NCI-H2196 treated with DMSO at 0.1 percent for 48 hours (cell line): ENCODE measurements around the gene FOXA3.
A peak's percentile ranks its signal among the peaks of the same experiment; 100 is the strongest.
"Not testable (repeated sequence)": the region's sequence is repeated elsewhere in the genome, so short reads cannot be mapped to it uniquely, and the experiment has no call there.

Experiments
- DNase-seq: peaks from one replicate; lab custom pipeline; 2025; ENCODE audit not compliant: unreplicated experiment; lab: John Stamatoyannopoulos, UW

The FOXA3 gene

DNA sequence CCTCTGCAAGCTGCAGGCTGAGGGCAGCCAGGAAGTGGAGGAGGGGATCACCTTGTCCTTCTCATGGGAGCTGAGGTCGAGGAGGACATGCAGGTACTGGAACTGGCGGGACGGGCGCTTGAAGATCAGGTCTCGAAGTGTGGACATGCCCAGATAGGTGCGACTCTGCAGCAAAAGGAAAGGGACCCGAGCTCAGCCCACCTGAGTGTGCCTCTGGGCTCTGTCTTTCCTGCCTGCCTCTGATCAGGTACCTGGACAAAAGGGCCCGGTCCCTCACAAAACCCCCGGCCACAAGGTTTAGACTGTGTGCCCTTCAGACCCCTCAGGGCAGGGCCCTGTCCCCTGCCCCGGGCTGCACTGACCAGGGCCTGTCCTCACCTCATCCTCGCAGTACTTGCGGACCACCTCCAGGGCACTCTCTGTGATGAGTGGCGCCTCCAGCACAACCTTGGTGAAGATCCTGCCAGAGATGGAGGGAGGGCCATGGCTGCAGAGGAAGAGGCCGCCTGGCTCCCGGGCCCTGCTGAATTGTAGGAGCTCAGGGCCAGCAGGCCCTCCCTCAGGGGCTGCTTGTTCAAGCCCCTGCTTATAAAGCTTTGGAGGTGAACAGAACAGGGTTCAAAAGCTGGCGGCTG, 36.5 kb upstream of the FOXA3 start:
- no peak for DNase-seq

DNA sequence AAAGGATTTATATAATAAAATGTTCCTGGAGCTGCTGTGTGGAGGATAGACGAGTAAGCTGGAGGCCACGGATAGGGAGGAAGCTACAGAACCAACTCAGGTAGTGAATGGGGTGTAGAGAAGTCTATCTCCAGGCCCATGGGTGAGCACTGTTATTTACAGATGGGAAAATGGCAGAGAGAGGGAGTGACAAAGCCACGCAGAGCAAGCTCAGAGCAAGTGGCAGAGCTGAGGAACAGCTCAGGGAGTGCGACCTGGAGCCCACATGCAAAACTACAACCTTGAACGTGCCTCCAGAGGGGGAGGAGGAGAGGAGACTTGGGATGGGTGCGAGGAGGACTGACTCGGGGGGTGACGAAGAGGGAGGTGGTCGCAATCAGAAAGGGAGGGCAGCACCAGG, 35.6 kb upstream of the FOXA3 start:
- no peak for DNase-seq

DNA sequence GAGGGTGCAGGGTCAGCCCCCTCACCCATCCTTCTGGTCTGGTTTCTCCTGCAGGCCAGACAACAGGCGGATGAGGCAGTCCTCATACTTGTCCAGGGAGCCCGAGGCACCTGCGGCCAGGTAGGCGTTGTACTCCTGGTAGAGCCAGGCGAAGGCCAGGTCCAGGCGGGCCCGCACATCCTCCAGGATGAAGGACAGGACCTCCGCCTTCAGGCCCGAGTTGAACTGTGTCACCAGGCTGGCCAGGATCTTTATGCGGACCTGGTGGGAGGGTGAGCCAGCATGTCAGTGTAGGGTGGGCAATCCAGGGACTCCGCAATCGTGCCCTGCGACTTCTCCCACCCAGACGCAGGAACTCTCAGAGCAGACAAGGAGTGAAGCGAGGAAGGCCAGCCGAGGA, 35.2 kb upstream of the FOXA3 start:
- no peak for DNase-seq

DNA sequence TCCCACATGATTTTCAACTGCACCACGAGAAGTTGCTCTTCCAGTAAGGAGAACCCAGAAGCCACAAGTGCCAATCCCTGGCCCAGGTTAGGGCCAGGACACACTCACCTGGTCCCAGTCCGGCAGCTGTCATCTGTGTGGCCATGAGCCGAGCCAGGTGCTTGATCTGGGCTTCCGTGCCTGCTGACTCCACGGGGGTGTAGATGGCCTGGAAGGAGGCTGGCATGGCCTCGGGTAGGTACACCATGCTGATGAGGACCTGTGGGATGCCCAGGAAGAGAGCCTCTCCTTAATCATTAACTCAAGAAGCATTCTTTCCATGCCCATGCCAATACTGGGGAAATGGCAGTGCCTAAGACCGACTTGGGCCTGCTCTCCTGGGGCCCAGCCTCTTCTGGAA, 29.2 kb upstream of the FOXA3 start:
- DNase-seq: no peak

DNA sequence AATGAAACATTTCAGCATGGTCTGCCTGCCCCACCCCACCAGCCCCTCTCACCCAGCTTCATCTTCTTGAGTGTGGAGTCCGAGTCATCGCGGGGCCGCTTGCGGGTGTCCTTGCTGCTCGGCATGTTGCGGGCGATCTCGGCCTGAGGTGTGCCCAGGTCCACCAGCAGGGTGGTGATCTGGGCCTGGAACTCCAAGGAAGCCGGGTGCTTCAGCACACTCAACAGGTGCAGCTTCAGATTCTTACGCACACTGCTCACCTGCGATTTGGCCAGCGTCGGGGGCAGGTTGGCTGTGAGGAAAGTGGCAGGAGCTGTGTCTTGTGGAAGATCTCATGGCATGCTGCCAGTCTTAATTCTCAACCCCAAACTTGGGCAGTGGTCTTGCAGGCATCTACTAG, 21.9 kb upstream of the FOXA3 start:
- DNase-seq: no peak

DNA sequence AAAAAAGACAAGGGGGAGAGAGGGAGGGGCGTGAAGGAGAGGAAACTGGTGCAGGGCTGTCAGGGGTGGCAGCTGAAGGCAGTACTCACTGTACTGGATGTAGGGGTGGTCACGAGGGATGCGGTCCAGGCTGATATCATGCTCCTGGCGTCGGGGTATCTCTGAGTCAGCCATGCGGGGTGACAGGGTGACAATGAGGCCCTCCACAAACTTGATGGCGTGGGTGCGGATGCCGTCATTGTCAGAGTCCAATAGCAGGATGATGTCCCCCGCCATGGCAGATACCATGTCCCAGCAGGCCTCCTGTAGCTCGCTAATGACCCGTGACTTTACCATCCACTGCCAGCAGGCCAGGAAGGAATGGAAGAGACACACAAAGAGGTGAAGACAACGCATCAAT, 16.5 kb upstream of the FOXA3 start:
- DNase-seq: no peak

DNA sequence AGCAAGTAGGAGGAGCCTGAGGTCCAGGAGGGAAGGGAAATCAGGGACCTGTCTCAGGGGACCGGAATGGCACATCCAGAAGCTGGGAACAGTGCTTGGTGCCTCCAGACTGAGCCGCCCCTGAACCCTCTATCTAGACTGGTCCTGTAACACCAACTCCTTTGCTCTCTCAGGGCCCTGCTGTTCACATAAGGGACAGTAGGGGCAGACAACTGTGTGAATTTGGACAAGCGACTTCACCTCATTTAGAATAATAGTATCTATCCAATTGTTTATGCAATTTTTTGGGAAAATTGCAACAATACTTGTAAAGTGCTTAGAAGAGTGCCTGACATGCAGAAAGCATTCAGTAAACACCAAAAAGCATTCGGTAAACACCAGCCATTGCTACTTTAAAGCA, 15.2 kb upstream of the FOXA3 start:
- DNase-seq: no peak

DNA sequence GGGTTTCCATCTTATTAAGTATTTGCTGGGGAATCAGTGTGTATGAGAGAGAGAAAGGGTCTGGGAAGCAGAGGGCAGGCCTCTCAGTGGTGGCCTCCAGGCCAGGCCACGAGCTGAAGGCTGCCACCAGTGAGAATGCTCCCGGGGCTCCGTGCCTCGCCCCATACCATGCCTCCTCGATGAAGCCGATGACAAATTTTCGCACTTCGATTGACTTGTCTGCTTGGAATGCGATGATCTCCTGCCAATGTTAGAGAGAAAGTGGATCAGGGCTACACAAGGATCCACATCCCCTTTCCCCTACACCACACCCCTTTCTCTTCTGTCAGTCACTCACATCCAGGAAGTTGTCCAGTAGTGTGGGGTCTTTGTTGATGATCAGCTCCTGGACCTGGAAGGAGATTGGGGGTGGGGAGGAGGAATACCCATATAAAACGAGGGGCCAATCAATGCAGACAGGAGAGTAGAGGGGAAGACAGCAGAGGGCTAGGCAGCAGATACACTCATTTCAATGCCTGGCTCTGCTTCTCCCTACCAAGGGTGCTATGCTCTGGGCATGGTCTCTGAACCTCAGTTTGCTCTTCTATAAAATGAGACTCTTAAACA, 11.9 kb upstream of the FOXA3 start:
- no peak for DNase-seq

DNA sequence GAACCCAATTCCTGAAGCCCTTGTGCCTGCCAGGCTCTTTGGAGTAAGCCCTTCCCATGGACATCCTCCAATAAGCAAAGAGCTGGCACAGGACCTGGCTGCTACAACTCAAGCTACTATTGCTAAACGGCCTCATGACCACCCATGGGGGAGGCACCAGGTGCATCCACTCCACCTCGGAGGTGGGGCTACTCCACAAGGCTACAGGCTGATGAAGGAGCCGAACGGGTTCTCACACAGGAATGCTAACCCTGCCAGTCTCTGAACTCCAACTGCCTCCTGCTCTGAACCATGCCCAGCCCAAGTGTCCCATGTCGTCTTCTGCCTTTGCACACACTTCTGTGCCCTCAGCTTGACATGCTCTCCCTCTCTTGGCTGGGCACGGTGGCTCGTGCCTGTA, 11.1 kb upstream of the FOXA3 start:
- peak; percentile 87 for DNase-seq

DNA sequence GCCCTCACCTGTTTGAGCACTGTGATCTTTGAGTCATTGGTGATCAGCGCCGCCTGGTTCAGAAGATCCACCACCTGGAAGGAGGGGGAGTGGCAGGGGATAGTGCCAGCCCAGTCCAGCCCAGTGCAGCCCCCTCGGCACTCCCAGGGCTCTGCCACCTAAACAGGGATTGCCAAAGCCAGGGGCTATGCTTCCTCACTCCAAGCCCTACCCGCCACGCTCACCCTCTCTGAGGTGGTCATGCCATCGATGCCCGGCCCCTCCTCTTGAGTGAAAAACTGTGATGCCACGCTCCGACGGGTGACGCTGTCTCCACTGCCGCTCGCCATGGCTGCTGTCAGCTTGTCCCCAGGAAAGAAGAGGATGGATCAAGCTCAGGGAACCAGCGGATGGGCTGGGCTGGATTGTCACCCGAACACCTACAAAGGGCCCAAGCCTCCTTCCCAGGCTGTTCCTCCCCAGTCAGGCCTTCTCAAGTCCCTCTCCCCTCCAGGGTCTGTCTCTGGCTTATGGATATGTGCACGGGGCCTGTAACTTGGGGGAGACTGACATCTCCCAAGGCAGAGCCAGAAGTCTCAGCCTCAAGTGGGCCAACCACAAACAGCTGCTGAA, 9.9 kb upstream of the FOXA3 start:
- no peak for DNase-seq

DNA sequence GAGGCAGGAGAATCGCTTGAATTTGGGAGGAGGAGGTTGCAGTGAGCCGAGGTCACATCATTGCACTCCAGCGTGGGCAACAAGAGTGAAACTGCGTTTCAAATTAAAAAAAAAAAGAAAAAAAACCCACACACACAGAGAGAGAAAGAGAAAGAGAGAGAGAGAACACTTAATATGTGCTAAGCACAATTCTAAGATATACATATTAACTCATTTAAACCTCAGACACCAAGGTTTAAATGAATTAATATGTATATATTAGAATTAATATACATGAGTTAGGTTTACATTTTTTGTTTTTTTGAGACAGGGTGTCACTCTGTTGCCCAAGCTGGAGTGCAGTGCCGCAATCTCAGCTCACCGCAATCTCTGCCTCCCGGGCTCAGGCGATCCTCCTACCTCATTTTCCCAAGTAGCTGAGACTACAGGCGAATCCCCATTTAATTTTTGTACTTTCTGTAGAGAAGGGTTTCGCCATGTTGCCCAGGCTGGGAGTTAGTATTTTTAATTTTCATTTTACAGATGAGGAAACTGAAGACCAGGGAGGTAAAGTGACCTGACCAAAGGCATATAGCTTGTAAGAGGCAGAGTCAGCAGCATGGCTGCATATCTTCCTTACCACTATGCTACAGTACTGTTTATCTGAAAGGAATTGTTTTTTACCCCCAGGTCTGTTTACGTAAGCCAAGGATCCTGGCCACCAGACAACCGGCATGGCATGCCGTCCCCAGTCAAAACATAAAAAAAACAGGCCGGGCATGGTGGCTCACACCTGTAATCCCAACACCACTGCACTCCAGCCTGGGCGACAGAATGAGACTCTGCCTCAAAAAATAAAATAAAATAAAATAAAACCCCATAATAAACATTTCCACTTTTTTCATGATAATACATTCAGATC, 3.5 kb upstream of the FOXA3 start:
- DNase-seq: no peak

DNA sequence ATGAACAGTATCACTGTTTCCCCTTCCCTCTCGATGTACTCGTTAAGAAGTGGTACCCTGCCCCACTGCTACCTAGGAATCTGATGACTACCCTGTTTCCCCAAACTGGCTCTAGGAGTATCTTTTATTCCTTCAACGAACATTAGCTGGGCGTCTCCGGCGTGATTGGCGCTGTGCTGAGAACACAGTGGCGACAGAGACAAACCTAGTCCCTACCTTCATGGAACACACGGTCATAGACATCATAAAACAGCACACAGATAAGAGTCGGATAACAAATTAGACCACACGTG, 1.9 kb upstream of the FOXA3 start:
- no peak for DNase-seq

DNA sequence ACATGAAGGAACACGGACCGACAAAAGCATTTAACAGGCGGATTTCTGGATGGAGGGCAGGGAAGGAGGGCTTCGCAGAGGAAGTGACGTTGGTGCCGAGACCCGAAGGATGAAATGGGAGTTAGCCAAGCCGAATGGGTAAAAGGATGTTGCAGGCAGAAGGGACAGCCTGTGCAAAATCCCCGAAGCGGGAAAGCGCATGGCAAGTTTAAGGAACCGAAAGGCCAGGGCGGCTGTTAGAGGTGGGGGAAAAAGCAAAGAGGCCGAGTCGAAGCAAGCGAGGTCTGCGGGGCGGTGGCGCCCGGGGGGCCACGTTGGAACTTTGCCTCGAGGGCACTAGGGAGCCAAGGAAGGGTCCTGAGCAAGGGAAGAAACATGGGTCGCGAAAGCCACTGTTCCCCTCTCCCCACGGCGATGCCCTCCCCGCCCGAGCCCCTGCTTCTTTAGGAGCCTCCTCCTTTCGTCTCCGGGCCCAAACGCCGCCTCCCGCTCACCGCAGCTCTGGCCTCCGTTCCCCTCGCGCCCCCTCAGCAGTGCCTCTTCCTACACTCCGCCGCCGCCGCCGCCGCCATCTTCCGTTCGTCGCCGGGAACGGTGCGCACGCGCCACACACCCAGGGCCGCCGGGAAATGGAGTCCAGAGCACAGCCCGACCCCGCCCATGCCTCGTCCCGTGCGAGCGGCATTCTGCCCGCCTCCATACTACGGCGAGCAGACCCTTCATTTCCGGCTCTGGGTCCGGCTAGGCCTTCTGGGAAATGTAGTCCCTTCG, 1.4 kb upstream of the FOXA3 start, which contains the start of gene SYMPK:
TSS of gene SYMPK (minus strand) at position 584 of the 771 bp plus-strand sequence. CDS start 8,652 bp downstream, outside the sequence.
- peak; percentile 97 for DNase-seq

DNA sequence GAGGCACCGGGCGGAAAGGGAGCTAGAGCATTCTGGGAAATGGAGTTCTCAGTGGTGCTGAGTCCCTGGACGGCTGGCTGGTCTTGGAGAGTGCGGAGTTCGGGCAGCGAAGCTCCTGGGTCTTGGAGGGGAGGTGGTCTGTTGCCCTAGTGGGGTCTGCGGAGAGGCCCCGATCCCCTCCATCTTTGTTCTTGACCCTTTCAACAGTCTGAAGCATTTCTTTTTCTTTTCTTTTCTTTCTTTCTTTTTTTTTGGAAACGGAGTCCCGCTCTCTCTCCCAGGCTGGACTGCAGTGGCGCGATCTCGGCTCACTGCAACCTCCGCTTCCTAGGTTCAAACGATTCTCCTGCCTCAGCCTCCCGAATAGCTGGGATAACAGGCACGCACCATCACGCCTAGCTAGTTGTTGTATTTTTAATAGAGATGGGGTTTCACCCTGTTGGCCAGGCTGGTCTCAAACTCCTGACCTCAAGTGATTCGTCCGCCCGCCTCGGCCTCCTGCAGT, 739 bp upstream of the FOXA3 start:
- no peak for DNase-seq

DNA sequence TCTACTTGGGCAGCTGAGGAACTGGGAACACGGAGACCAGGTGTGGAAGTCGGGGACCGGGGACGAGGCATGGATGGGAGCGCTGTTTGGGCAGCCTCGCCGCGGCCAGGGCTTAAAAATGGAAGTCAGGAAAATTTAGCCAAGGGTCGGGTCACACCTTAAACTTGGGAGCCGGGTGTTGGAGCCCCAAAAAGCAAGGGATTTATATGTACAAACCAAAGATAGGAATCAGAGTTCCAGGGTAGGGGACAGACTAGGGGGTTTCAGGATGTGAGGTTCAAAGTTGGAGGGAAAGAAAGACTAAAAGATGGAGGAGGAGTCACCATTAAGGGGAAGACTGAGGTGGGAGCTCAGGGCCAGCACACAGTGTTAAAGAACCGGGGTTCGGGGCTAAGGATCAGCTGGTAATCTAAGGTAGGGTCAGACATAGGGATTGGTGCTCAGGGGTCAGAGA, 530 bp downstream of the FOXA3 start:
- DNase-seq: no peak

DNA sequence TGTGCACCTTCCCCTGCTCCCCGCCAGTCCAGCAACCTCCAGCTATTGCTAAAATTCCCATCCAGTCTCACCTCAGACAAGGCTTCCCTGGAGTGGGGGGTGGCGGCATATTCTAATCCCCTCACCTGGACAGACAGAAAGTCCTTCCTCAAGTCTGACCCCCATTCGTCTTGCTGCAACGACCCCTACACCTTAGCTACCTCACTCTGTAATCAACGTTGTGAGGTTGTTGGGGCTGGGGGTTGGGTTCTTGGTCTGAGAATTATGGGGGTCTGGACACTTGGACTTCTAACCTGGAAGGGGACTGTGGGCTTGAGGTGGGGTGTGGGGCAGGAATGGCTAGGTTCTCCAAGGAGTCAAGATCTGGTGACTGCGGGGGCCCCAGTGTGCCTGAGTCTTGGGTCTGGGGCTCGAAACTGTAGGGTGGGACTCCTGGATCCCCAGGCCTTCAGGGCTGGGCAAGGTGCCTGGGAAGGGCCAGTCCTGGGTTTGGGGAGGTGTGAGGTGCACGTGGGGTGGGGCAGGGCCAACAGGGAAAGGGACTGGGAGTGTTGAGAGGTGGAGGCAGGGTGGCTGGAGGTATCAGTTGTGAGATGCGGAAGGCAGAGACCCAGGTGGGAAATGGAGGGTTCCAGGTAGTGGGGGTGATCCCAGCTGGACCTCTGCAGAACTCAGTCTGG, 1.3 kb downstream of the FOXA3 start:
- no peak for DNase-seq

DNA sequence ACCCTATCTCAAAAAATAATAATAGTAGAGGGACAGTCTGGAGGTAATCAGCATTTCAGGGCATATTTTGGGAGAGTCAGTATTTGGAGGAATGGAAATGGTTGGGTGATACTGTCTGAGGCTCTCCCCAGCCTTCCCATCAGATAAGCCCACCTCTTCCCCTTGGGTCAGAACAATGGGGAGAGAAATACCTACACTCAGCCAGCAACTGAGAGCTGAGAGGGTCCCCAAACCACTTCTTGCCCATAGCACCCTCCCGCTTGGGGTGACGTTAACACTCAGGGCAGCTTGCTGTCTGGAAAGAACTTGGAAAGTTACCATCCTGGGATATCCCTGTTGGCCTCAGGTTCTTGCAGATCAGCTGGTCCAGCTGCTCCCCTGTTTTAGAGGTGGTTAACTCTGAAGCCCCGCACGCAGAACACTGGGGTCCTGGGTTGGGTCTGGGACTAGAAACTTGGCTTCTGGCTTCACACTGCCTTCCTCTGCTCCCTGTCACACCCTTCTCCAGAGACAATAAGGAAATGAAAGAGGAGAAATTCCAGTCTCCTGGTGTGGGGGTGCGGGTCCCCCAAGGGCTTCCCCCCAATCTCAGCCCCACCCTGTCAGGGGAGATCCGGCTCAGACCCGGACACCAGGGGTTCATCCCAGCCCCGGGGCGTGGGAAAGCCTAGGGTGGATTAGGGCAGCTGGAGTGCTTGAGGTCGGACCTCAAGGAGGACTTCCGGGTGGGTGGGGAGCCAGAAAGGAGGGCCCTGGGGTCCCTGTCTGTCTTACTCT, 2.5 kb downstream of the FOXA3 start:
- no peak for DNase-seq

DNA sequence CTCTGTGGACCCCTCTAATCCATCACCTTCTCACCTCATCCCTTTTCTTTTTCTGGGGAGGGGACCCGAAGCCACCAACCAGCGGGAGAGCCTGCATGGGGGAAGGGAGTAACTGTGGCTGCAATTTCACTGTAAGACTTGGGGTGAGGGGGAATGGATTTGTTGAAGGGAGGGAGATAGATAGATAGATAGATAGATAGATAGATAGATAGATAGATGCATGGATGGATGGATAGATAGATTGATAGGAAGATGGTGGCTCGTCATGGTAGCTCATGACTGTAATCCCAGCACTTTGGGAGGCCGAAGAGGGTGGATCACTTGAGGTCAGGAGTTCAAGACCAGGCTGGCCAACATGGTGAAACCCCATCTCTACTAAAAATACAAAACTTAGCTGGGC, 3.1 kb downstream of the FOXA3 start:
- DNase-seq: not testable (repeated sequence)

DNA sequence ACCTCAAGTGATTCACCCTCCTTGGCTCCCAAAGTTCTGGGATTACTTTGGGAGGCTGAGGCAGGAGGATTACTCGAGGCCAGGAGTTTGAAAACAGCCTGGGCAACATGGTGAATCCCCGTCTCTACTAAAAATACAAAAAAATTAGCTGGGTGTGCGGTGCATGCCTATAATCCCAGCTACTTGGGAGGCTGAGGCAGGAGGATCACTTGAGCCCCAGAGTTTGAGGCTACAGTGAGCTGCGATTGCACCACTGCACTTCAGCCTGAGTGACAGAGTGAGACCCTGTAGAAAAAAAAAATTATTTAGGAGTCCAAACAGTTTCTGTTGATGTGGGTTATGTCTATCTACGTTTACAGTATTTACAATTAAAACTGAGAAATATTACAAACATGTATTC, 6.7 kb downstream of the FOXA3 start:
- no peak for DNase-seq
